Peyer's patch (tissue), 4 donors: Measurements from ENCODE around the gene KAT2A. TPM values are rescaled to one million over a fixed set of nuclear protein-coding genes. Genes with fewer than 3 reads are reported as not detected.

Experiments used
- DNase-seq, 3 donors: peaks; one replicate each; pipeline ENCODE4 v3.0.0-alpha.2; 2017 to 2019
- H3K27ac ChIP-seq, 4 donors: fragments of 200-600 bp; sonication (generic); one replicate each; pipeline ENCODE4 v1.5.1; 2016 to 2019
- H3K27me3 ChIP-seq, 2 donors: fragments of 200-600 bp; sonication (generic); one replicate each; pipeline ENCODE4 v1.5.1; 2019
- H3K36me3 ChIP-seq, 3 donors: fragments of 200-600 bp; sonication (generic); one replicate each; pipeline ENCODE4 v1.5.1; 2016 to 2019
- H3K4me1 ChIP-seq, 4 donors: fragments of 200-600 bp; sonication (generic); one replicate each; pipeline ENCODE4 v1.5.1; 2016 to 2019
- H3K4me3 ChIP-seq, 4 donors: fragments of 200-600 bp; sonication (generic); 1 replicate in 3 of 4; 2 replicates in 1 of 4; pipeline ENCODE4 v1.5.1; 2016 to 2019; ENCODE audit warnings: mild to moderate bottlenecking in 1 of 4
- H3K9me3 ChIP-seq, 4 donors: fragments of 200-600 bp; sonication (generic); one replicate each; pipeline ENCODE4 v1.5.1; 2016 to 2019; ENCODE audit warnings: mild to moderate bottlenecking in 1 of 4
- POLR2A ChIP-seq, 2 donors: fragments of 450-650 bp; IDR thresholded peaks; one replicate each; pipeline ENCODE4 v1.5.1; 2017; ENCODE audit warnings: antibody characterized with exemption in 2 of 2, mild to moderate bottlenecking in 2 of 2, moderate library complexity in 2 of 2
- total RNA-seq, 4 donors: library from RNA; depleted of rRNA; stranded (reverse); fragments of >200 nt; gene quantifications; one replicate each; pipeline ENCODE4 v1.1.0, GENCODE V29; 2016
- TF ChIP-seq, protein P1 (sequence below), 6 experiments: fragments of 450-650 bp in 4 of 6; fragments of 200-600 bp in 2 of 6; sonication (generic) in 1 of 6; IDR thresholded peaks; one replicate each; pipeline ENCODE4 v1.5.1; 2017 to 2019; ENCODE audit warnings: antibody characterized with exemption in 6 of 6, mild to moderate bottlenecking in 3 of 6, moderate library complexity in 1 of 6

The KAT2A gene
- total RNA-seq, 4 donors from 2014 or later: 9.8 to 172 (median 38.4) TPM

DNA sequence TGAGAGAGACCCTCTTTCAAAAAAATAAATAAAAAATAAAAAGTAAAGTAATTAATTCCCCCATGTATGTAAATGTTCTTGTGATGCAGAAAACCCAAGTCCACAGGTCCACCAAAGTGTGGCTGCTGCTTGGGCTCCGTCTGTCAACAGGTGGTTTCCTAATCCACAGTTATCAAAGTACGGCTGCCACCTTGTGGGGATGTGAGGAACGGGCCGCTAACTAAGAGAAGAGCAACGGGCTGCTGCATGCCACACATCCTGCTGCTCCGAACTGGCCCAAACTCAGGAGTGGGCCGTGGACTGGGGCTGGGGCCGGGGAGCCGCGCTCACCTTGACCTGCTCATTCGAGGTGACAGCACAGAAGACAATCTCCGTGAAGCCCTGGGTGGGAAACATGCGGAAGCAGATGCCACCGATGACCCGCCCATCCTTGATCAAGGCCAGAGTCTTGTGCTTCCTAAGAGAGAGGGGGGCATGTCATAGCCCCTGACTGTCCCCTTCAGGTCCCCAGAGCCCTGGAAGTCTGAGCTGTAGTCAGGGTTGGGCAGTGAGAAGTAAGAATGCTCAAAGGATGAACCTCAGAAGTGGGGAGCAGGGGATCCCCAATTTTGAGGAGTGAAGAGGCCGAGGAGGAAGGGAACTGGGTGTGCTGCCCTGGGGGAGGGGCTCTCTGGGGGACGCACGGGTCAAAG is 4.3 kb downstream of the KAT2A start:
- no peak for TF ChIP-seq POLR2A (IDR thresholded peaks at IDR 0.05)
- TF ChIP-seq, protein P1, sequence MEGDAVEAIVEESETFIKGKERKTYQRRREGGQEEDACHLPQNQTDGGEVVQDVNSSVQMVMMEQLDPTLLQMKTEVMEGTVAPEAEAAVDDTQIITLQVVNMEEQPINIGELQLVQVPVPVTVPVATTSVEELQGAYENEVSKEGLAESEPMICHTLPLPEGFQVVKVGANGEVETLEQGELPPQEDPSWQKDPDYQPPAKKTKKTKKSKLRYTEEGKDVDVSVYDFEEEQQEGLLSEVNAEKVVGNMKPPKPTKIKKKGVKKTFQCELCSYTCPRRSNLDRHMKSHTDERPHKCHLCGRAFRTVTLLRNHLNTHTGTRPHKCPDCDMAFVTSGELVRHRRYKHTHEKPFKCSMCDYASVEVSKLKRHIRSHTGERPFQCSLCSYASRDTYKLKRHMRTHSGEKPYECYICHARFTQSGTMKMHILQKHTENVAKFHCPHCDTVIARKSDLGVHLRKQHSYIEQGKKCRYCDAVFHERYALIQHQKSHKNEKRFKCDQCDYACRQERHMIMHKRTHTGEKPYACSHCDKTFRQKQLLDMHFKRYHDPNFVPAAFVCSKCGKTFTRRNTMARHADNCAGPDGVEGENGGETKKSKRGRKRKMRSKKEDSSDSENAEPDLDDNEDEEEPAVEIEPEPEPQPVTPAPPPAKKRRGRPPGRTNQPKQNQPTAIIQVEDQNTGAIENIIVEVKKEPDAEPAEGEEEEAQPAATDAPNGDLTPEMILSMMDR (IDR thresholded peaks at IDR 0.05): peak; percentile 80 to 93 (median 92)
- DNase-seq: peak; percentile 85 to 96 (median 94)
- H3K27ac ChIP-seq: peak overlapping the region in 1 of 4 donors; percentile 78
- H3K36me3 ChIP-seq: no peaks in the 10 kb centered on the region
- H3K4me3 ChIP-seq: no peak overlapping the region
- no peaks in the 10 kb centered on the region for H3K27me3 ChIP-seq
- no peaks in the 10 kb centered on the region for H3K9me3 ChIP-seq
- peaks cover 0 to 33% (median 11%) of the 10 kb centered on the region in 4 donors for H3K4me1 ChIP-seq

DNA sequence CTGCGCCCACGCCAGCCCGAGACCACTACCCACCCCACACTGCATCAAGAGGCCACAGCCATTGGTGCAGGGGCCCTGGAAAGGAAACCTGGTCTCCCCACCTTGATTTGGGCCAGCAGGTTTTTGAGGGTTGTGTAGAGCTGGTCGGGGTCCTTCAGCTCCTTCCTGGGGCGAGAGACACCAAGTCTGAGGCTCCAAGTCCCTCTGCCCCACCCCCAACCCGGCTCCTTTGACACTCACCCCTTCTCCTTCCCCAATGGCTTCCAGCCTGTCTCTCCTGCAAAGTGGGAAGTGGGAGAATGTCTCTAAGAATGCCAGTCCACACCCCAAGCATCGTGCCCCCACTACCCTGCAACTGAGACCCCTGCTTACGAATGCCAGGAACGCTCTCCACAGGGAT is 7.0 kb downstream of the KAT2A start:
- H3K27ac ChIP-seq: peak overlapping the region in 1 of 4 donors; percentile 78

DNA sequence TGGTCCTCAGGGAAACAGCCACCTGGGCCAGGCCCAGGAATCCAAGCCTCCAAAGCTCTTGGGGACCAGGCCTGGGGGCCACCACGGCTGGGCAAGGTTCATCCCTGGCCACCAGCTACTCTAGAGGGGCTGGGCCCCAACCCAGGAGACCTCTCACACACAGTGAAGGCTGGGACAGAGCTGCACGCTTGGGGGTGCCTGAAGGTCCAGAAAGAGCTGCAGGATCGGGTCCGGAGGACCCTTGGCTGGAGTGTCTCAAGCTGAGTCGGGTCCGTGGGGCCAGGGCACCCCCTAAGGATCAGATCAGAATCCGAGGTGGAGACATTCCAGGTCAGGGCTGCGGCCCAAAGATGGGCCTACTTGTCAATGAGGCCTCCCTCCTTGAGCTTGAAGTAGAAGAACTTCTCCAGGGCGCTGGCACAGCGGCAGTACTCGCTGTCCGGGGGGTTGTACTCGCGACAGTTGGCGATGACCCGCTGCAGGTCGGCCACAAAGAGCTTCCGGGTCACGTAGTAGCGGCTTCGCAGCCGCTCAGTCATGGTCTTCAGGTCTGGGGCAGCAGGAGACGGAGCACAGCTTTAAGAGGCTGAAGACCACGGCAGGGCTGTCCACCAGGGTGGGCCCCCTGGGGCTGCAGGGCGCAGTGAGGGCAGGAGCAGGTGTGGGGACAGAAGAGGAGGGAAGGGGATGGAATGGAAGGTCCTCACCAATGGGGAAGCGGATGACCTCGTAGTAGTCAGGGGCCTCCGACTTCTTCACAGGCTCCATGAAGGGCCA is 7.7 kb downstream of the KAT2A start:
- Histone ChIP-seq H3K27me3 (no peaks in the 10 kb centered on the region), H3K4me3 (no peak overlapping the region), H3K9me3 (no peaks in the 10 kb centered on the region), H3K27ac (peak overlapping the region; percentile 87 to 96 (median 93)), H3K36me3 (no peaks in the 10 kb centered on the region), H3K4me1 (peaks cover 0 to 19% (median 15%) of the 10 kb centered on the region in 4 donors)
- TF ChIP-seq, protein P1 (IDR thresholded peaks at IDR 0.05): no peak
- no peak for TF ChIP-seq POLR2A (IDR thresholded peaks at IDR 0.05)
- DNase-seq: peak in 1 of 3 donors; percentile 49

More for the DNA sequence above, 7.0 kb downstream of the KAT2A start:
- no peaks in the 10 kb centered on the region for H3K9me3 ChIP-seq
- DNase-seq: peak in 1 of 3 donors; percentile 38
- H3K27me3 ChIP-seq: no peaks in the 10 kb centered on the region
- no peak overlapping the region for H3K4me3 ChIP-seq
- H3K4me1 ChIP-seq: peaks cover 0 to 20% (median 15%) of the 10 kb centered on the region in 4 donors
- H3K36me3 ChIP-seq: no peaks in the 10 kb centered on the region
- TF ChIP-seq, protein P1 (IDR thresholded peaks at IDR 0.05): no peak
- no peak for TF ChIP-seq POLR2A (IDR thresholded peaks at IDR 0.05)

DNA sequence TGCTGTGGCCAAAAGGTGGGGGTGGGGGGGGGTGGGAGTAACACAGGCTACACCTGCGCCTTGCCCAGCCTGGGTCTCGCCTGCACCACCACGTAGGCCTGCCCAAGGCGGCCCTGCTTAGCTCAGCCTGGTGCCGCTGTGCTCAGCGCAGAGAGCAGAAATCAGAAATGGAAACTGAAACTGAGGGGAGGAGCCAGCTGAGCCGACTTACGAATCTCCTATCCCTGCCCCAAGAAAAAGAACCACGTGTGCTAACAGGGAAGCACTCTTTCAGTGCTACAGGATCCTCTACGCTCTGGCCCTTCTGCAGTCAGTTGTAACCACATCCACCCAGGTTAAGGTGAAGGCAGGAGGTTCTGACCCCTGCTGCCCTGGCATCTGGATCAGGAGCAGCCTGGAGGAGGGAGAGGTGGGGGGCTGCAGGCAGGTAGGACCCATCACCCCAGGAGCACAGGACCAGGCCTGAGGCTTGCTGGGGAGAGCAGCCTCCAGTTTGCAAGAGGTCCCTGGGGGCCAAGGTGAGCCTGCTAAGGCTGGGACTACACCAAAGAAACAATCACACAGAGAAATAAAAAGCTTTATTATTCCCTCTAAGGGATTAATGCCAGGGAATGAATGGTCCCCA is 8.5 kb downstream of the KAT2A start, which contains the start of gene DHX58:
Gene DHX58, minus strand, starts transcription at position 163 of the 625 bp plus-strand sequence. CDS start 822 bp downstream, outside the sequence.
- DNase-seq: peak in 2 of 3 donors; percentile 80 to 92
- Histone ChIP-seq H3K4me3 (peak within 1 kb of the TSS; percentile 38 to 60 (median 56)), H3K4me1 (peaks cover 0 to 19% (median 15%) of the 10 kb centered on the region in 4 donors), H3K27me3 (no peaks in the 10 kb centered on the region), H3K27ac (peak within 1 kb of the TSS; percentile 87 to 96 (median 93)), H3K36me3 (no peaks in the 10 kb centered on the region), H3K9me3 (no peaks in the 10 kb centered on the region)
- TF ChIP-seq, protein P1 (IDR thresholded peaks at IDR 0.05): no peak
- TF ChIP-seq POLR2A (IDR thresholded peaks at IDR 0.05): peak; percentile 23 to 72

DNA sequence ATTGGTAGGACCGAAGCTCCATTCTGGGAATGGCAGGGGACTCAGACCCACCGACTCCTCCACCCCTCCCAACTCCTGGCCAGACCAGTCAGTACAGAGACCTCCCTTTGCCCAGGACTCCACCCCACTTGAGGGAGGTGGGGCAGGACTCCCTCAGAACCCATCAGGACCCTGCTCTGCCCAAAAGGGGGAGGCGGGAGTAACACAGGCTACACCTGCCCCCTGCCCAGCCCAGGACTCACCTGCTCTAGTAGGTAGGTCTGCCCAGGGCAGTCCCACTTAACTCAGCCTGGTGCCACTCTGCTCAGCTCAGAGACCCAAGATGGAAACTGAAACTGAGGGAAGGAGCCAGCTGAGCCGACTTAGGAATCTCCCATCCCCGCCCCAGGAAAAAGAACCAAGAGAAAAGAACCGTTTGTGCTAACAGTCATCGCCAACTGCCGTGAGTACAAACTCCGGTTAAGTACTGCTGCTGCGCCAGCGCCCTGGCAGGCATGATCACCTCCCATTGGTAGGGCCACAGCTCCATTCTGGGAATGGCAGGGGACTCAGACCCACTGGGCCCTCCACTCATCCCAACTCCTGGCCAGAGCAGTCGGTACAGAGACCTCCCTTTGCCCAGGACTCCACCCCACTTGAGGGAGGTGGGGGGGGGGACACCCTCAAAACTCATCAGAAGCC is 9.2 kb downstream of the KAT2A start:
- DNase-seq: peak in 2 of 3 donors; percentile 73 to 78
- H3K27ac ChIP-seq: peak overlapping the region; percentile 87 to 96 (median 93)
- H3K27me3 ChIP-seq: no peaks in the 10 kb centered on the region
- peaks cover 0 to 19% (median 15%) of the 10 kb centered on the region in 4 donors for H3K4me1 ChIP-seq
- TF ChIP-seq, protein P1 (IDR thresholded peaks at IDR 0.05): no peak
- TF ChIP-seq POLR2A (IDR thresholded peaks at IDR 0.05): no peak
- H3K4me3 ChIP-seq: peak overlapping the region; percentile 38 to 60 (median 56)
- no peaks in the 10 kb centered on the region for H3K36me3 ChIP-seq
- no peaks in the 10 kb centered on the region for H3K9me3 ChIP-seq
